ACC112 (cell line): ENCODE data around the gene BAD.

Source experiments
- H2AFZ ChIP-seq: fragments of 200-600 bp; sonication (generic); one replicate; pipeline ENCODE4 v1.6.0; 2017; ENCODE audit warnings: antibody characterized with exemption, low read length; ENCODE audit not compliant: unreplicated experiment
- H3K27ac ChIP-seq: fragments of 200-600 bp; sonication (generic); 2 replicates; pipeline ENCODE4 v1.5.1; 2014; ENCODE audit warnings: low read depth, mild to moderate bottlenecking, antibody characterized with exemption, low read length, moderate library complexity
- H3K27me3 ChIP-seq: fragments of 200-600 bp; sonication (generic); 2 replicates; pipeline ENCODE4 v1.6.1; 2014; ENCODE audit warnings: mild to moderate bottlenecking, antibody characterized with exemption, low read length, moderate library complexity, mixed read lengths; ENCODE audit not compliant: insufficient read depth
- H3K36me3 ChIP-seq: fragments of 200-600 bp; sonication (generic); 2 replicates; pipeline ENCODE4 v1.6.1; 2016; ENCODE audit warnings: mild to moderate bottlenecking, antibody characterized with exemption, low read length, moderate library complexity, mixed read lengths; ENCODE audit not compliant: insufficient read depth
- H3K4me1 ChIP-seq: fragments of 200-600 bp; sonication (generic); one replicate; pipeline ENCODE4 v1.6.1; 2016; ENCODE audit warnings: low read length, mixed read lengths; ENCODE audit not compliant: insufficient read depth, unreplicated experiment, control insufficient read depth
- H3K4me3 ChIP-seq: fragments of 200-600 bp; sonication (generic); 2 replicates; pipeline ENCODE4 v1.5.1; 2014; ENCODE audit warnings: mild to moderate bottlenecking, low read depth, low read length
- H3K79me2 ChIP-seq: fragments of 200-600 bp; sonication (generic); one replicate; pipeline ENCODE4 v1.6.0; 2016; ENCODE audit warnings: low read length; ENCODE audit not compliant: control insufficient read depth, unreplicated experiment, insufficient read depth

BAD gene

GRCh38 chr11:64268025-64268892 lies 16.2 kb downstream of the BAD start:
- H3K27ac ChIP-seq: peak overlapping the region; percentile 91
- peaks cover 26% of the 10 kb centered on the region for H3K4me1 ChIP-seq
- H3K27me3 ChIP-seq: no peaks in the 10 kb centered on the region
- no peak overlapping the region for H2AFZ ChIP-seq
- H3K79me2 ChIP-seq: peaks cover 6% of the 10 kb centered on the region
- no peaks in the 10 kb centered on the region for H3K36me3 ChIP-seq
- H3K4me3 ChIP-seq: peak overlapping the region; percentile 86

- H3K27me3 ChIP-seq: no peaks in the 10 kb centered on the region
- H3K79me2 ChIP-seq: peaks cover 4% of the 10 kb centered on the region
- no peaks in the 10 kb centered on the region; the same call in 1 of the 2 replicates for H3K36me3 ChIP-seq
- no peak overlapping the region for H3K27ac ChIP-seq
- H3K4me1 ChIP-seq: peaks cover 33% of the 10 kb centered on the region
- H3K4me3 ChIP-seq: no peak overlapping the region
- H2AFZ ChIP-seq: no peak overlapping the region
Measured at GRCh38 chr11:64267207-64267945, 17.1 kb downstream of the BAD start.

- Histone ChIP-seq H3K4me3 (no peak overlapping the region), H2AFZ (no peak overlapping the region), H3K27me3 (no peaks in the 10 kb centered on the region), H3K36me3 (peaks cover 8% of the 10 kb centered on the region; the same call in 1 of the 2 replicates), H3K79me2 (no peaks in the 10 kb centered on the region), H3K4me1 (peaks cover 29% of the 10 kb centered on the region), H3K27ac (no peak overlapping the region)
Measured at GRCh38 chr11:64266339-64266738, 18.1 kb downstream of the BAD start.

- Histone ChIP-seq H3K36me3 (peaks cover 8% of the 10 kb centered on the region; the same call in 1 of the 2 replicates), H3K4me1 (peaks cover 29% of the 10 kb centered on the region), H3K79me2 (no peaks in the 10 kb centered on the region), H3K4me3 (no peak overlapping the region), H2AFZ (no peak overlapping the region), H3K27ac (no peak overlapping the region), H3K27me3 (no peaks in the 10 kb centered on the region)
Measured at GRCh38 chr11:64265176-64266160, 19.0 kb downstream of the BAD start.

- Histone ChIP-seq H3K4me1 (peaks cover 29% of the 10 kb centered on the region), H3K79me2 (no peaks in the 10 kb centered on the region), H3K4me3 (no peak overlapping the region), H3K36me3 (peaks cover 16% of the 10 kb centered on the region), H3K27ac (no peak overlapping the region), H3K27me3 (no peaks in the 10 kb centered on the region), H2AFZ (no peak overlapping the region)
Measured at GRCh38 chr11:64264371-64264852, 20.1 kb downstream of the BAD start.

- Histone ChIP-seq H3K4me3 (no peak overlapping the region), H3K36me3 (peaks cover 18% of the 10 kb centered on the region), H3K4me1 (peaks cover 26% of the 10 kb centered on the region), H3K27me3 (no peaks in the 10 kb centered on the region), H2AFZ (no peak overlapping the region), H3K27ac (no peak overlapping the region), H3K79me2 (no peaks in the 10 kb centered on the region)
Measured at GRCh38 chr11:64263947-64264317, 20.5 kb downstream of the BAD start.

GRCh38 chr11:64263021-64263946 lies 21.2 kb downstream of the BAD start:
- Histone ChIP-seq H2AFZ (no peak overlapping the region), H3K79me2 (no peaks in the 10 kb centered on the region), H3K4me1 (peaks cover 19% of the 10 kb centered on the region), H3K27ac (no peak overlapping the region), H3K27me3 (no peaks in the 10 kb centered on the region), H3K4me3 (no peak overlapping the region), H3K36me3 (peaks cover 18% of the 10 kb centered on the region)

- peaks cover 12% of the 10 kb centered on the region for H3K4me1 ChIP-seq
- no peak overlapping the region for H3K4me3 ChIP-seq
- H3K79me2 ChIP-seq: no peaks in the 10 kb centered on the region
- H2AFZ ChIP-seq: no peak overlapping the region
- peaks cover 18% of the 10 kb centered on the region for H3K36me3 ChIP-seq
- H3K27ac ChIP-seq: no peak overlapping the region
- H3K27me3 ChIP-seq: no peaks in the 10 kb centered on the region
Measured at GRCh38 chr11:64262271-64263002, 22.0 kb downstream of the BAD start.

GRCh38 chr11:64261556-64262080 lies 22.8 kb downstream of the BAD start:
- no peak overlapping the region for H2AFZ ChIP-seq
- no peaks in the 10 kb centered on the region for H3K79me2 ChIP-seq
- H3K27me3 ChIP-seq: no peaks in the 10 kb centered on the region
- peaks cover 12% of the 10 kb centered on the region for H3K4me1 ChIP-seq
- H3K27ac ChIP-seq: no peak overlapping the region
- H3K4me3 ChIP-seq: no peak overlapping the region
- peaks cover 19% of the 10 kb centered on the region for H3K36me3 ChIP-seq
